MCF 10A (cell line): Measurements from ENCODE around the gene P3H2. TPM values are rescaled to one million over a fixed set of nuclear protein-coding genes. Genes with fewer than 3 reads are reported as not detected.

Experiments used
- BruUV-seq: library from RNA; stranded (reverse); fragments of 400-500 nt; replicated peaks from 2 replicates; lab custom pipeline; 2021; lab: Mats Ljungman, UMichigan
- CTCF ChIA-PET: fragments of 300-600 bp; sonication (Branson Sonifier 250); formaldehyde crosslinking; extraction: SDS; loops from one replicate; lab custom pipeline; 2021; ENCODE audit warnings: antibody characterized with exemption, inconsistent platforms; lab: Yijun Ruan, JAX
- POLR2A ChIA-PET: fragments of 300-600, 350-650 bp; sonication (Branson Sonifier 250); formaldehyde crosslinking; extraction: SDS; loops from one replicate; lab custom pipeline; 2020; ENCODE audit warnings: antibody characterized with exemption, inconsistent platforms; lab: Yijun Ruan, JAX
- DNase-seq: peaks from one replicate; pipeline ENCODE4 v3.0.0-alpha.2; 2018; ENCODE audit not compliant: unreplicated experiment
- H3K27ac Mint-ChIP-seq: one replicate; pipeline ENCODE4 v1.8.0; 2022; ENCODE audit warnings: mild to moderate bottlenecking, low read depth, mixed read lengths; ENCODE audit not compliant: unreplicated experiment
- H3K27me3 Mint-ChIP-seq: one replicate; pipeline ENCODE4 v1.8.0; 2022; ENCODE audit warnings: mixed read lengths; ENCODE audit not compliant: insufficient read depth, unreplicated experiment
- H3K36me3 Mint-ChIP-seq: one replicate; pipeline ENCODE4 v1.8.0; 2022; ENCODE audit warnings: mild to moderate bottlenecking, moderate library complexity, mixed read lengths; ENCODE audit not compliant: insufficient read depth, unreplicated experiment
- H3K4me1 Mint-ChIP-seq: one replicate; pipeline ENCODE4 v1.8.0; 2022; ENCODE audit warnings: mixed read lengths; ENCODE audit not compliant: insufficient read depth, unreplicated experiment
- H3K4me3 Mint-ChIP-seq: one replicate; pipeline ENCODE4 v1.8.0; 2022; ENCODE audit warnings: mild to moderate bottlenecking, moderate library complexity, mixed read lengths; ENCODE audit not compliant: unreplicated experiment
- H3K9me3 Mint-ChIP-seq: one replicate; pipeline ENCODE4 v1.8.0; 2022; ENCODE audit warnings: mixed read lengths; ENCODE audit not compliant: unreplicated experiment
- intact Hi-C: fragments of 100-400 bp; cut with micrococcal nuclease; formaldehyde crosslinking; loops from 2 replicates; pipeline ENCODE4 v1.14.1; 2022
- total RNA-seq: library from RNA; stranded (reverse); gene quantifications from 2 replicates; pipeline ENCODE4 v1.2.3, GENCODE V29; 2022
- TF ChIP-seq, protein P1 (sequence below): fragments of 200-600 bp; IDR thresholded peaks from one replicate; pipeline ENCODE4 v1.8.0; 2022; ENCODE audit warnings: antibody characterized with exemption, mild to moderate bottlenecking; ENCODE audit not compliant: unreplicated experiment

Gene P3H2
- total RNA-seq, 1 experiment from 2014 or later: 60.2 TPM

DNA sequence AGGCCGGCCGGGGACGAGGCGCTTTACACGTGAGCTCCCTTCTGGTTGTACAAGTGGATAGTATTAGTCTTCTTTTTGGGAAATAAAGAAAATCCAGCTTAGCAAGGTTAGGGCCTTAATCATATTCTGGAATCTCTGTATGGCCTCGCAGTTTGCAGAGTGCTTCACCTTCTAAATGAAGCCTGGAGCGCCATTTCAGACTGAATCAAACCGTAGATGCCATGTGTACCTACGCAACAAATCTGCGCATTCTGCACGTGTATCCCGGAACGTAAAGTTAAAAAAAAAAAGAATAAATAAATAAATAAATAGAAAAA lies 322 bp upstream of the P3H2 start:
- Mint-ChIP-seq H3K9me3 (no peaks in the 10 kb centered on the region), H3K27me3 (no peaks in the 10 kb centered on the region), H3K4me1 (peaks cover 47% of the 10 kb centered on the region), H3K4me3 (peak overlapping the region; percentile 95), H3K36me3 (no peaks in the 10 kb centered on the region), H3K27ac (peak overlapping the region; percentile 70)
- DNase-seq: no peak
- ChIA-PET POLR2A (interaction anchor here (0.7 to 11.6 kb wide), 37 partner anchors 9 to 263 kb away, joined by 3 to 132 read pairs (median 6); partner anchors contain the start of gene CLDN1), CTCF (interaction anchor here (0.6 to 3.2 kb wide), 46 partner anchors 9 to 1088 kb away, joined by 3 to 20 read pairs (median 4); no protein-coding TSS in a partner anchor)
- no TSS peak for BruUV-seq
- TF ChIP-seq, protein P1, sequence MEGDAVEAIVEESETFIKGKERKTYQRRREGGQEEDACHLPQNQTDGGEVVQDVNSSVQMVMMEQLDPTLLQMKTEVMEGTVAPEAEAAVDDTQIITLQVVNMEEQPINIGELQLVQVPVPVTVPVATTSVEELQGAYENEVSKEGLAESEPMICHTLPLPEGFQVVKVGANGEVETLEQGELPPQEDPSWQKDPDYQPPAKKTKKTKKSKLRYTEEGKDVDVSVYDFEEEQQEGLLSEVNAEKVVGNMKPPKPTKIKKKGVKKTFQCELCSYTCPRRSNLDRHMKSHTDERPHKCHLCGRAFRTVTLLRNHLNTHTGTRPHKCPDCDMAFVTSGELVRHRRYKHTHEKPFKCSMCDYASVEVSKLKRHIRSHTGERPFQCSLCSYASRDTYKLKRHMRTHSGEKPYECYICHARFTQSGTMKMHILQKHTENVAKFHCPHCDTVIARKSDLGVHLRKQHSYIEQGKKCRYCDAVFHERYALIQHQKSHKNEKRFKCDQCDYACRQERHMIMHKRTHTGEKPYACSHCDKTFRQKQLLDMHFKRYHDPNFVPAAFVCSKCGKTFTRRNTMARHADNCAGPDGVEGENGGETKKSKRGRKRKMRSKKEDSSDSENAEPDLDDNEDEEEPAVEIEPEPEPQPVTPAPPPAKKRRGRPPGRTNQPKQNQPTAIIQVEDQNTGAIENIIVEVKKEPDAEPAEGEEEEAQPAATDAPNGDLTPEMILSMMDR: no peak
- intact Hi-C loops: loop anchor here (1.0 to 5.0 kb wide), 5 partner anchors 41 to 261 kb away; partner anchors contain the start of gene CLDN1

DNA sequence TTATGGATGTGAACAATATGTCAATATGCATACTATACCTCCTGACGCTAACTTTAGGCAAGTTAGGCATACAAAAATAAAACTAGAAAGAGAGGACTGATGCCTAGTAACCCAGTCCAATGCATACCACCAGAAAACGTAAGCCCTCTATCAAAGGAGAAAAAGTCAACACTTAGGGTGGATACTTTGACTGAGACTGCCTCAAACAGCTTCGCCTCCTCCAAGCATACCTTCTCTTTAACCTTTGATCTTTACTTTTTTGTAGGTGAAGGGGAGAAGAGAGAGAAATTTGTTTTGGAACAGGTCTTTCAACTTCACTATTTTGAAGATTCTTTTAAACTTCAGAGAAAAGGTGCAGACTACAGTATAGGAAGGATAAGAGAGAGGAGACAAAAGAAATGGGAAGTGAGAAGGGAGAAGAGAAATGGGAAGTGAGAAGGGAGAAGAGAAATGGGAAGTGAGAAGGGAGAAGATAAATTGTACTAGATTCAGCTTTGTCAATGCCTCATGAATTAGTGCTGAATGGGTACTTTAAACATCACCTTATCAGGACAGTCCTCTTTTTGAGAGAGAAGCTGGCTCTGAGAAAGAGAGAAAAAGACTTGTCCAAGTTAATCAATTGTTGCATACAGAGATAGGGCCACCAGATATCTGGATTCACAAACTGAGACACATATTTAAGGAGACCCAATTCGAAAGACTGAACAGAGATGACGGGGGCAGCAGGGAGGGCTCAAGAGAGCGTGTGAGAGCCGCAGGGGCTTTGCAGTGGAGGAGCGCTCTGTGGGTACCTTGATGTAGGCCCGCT lies 1.0 kb downstream of the P3H2 start:
- H3K9me3 Mint-ChIP-seq: no peaks in the 10 kb centered on the region
- peaks cover 1% of the 10 kb centered on the region for H3K36me3 Mint-ChIP-seq
- CTCF ChIA-PET: interaction anchor here (0.7 to 3.2 kb wide), 14 partner anchors 11 to 158 kb away, joined by 3 to 20 read pairs (median 5); no protein-coding TSS in a partner anchor
- no peak for DNase-seq
- no peaks in the 10 kb centered on the region for H3K27me3 Mint-ChIP-seq
- H3K27ac Mint-ChIP-seq: peak overlapping the region; percentile 64
- H3K4me1 Mint-ChIP-seq: peaks cover 51% of the 10 kb centered on the region
- TSS peak; percentile 53 for BruUV-seq
- POLR2A ChIA-PET: interaction anchor here (0.6 to 11.6 kb wide), 31 partner anchors 10 to 264 kb away, joined by 3 to 132 read pairs (median 8); partner anchors contain the start of gene CLDN1
- H3K4me3 Mint-ChIP-seq: peak overlapping the region; percentile 95
- TF ChIP-seq, protein P1: no peak
- intact Hi-C loops: loop anchor here (1.0 to 5.0 kb wide), 5 partner anchors 82 to 263 kb away; partner anchors contain the start of gene CLDN1

GRCh38 chr3:190118438-190118837 lies 2.3 kb downstream of the P3H2 start:
- Mint-ChIP-seq H3K27me3 (no peaks in the 10 kb centered on the region), H3K4me1 (peaks cover 51% of the 10 kb centered on the region), H3K36me3 (peaks cover 7% of the 10 kb centered on the region), H3K27ac (peak overlapping the region; percentile 64), H3K4me3 (peak overlapping the region; percentile 95), H3K9me3 (no peaks in the 10 kb centered on the region)
- TF ChIP-seq, protein P1: no peak
- intact Hi-C loops: no loop called here
- BruUV-seq: no TSS peak
- CTCF ChIA-PET: interaction anchor here (0.6 to 1.9 kb wide), 4 partner anchors 148 to 219 kb away, joined by 3 to 5 read pairs (median 4); no protein-coding TSS in a partner anchor
- POLR2A ChIA-PET: interaction anchor here (0.6 to 11.6 kb wide), 13 partner anchors 18 to 204 kb away, joined by 3 to 132 read pairs (median 6); partner anchors contain the start of gene CLDN1
- DNase-seq: no peak

GRCh38 chr3:190117981-190118380 lies 2.7 kb downstream of the P3H2 start:
- H3K9me3 Mint-ChIP-seq: no peaks in the 10 kb centered on the region
- ChIA-PET POLR2A (interaction anchor here (0.5 to 11.6 kb wide), 12 partner anchors 11 to 115 kb away, joined by 3 to 132 read pairs (median 11); no protein-coding TSS in a partner anchor), CTCF (interaction anchor here (0.6 to 1.9 kb wide), 3 partner anchors 150 to 219 kb away, joined by 3 to 5 read pairs (median 4); no protein-coding TSS in a partner anchor)
- no TSS peak for BruUV-seq
- no peaks in the 10 kb centered on the region for H3K27me3 Mint-ChIP-seq
- no peak for DNase-seq
- H3K27ac Mint-ChIP-seq: peak overlapping the region; percentile 64
- H3K4me1 Mint-ChIP-seq: peaks cover 51% of the 10 kb centered on the region
- H3K36me3 Mint-ChIP-seq: peaks cover 7% of the 10 kb centered on the region
- intact Hi-C loops: no loop called here
- TF ChIP-seq, protein P1: no peak
- peak overlapping the region; percentile 95 for H3K4me3 Mint-ChIP-seq
